Nephron (organoid): ENCODE results near the gene TUBB4B.
A peak's percentile ranks its signal among the peaks of the same experiment; 100 is the strongest.
"Not testable (repeated sequence)": the region's sequence is repeated elsewhere in the genome, so short reads cannot be mapped to it uniquely, and the experiment has no call there.

Experiments used
- H3K27ac Mint-ChIP-seq, 3 experiments: 2 replicates each; pipeline ENCODE4 v1.8.0; 2020; ENCODE audit warnings: mixed read lengths in 3 of 3, mild to moderate bottlenecking in 2 of 3, moderate library complexity in 1 of 3
- H3K27me3 Mint-ChIP-seq: 2 replicates; pipeline ENCODE4 v1.8.0; 2021; ENCODE audit warnings: low read depth, mild to moderate bottlenecking, moderate library complexity, mixed read lengths
- H3K36me3 Mint-ChIP-seq: 2 replicates; pipeline ENCODE4 v1.8.0; 2020; ENCODE audit warnings: low read depth, mixed read lengths
- H3K4me1 Mint-ChIP-seq: 2 replicates; pipeline ENCODE4 v1.8.0; 2020; ENCODE audit warnings: mixed read lengths
- H3K4me3 Mint-ChIP-seq, 3 experiments: 2 replicates each; pipeline ENCODE4 v1.8.0; 2020; ENCODE audit warnings: mild to moderate bottlenecking in 3 of 3, mixed read lengths in 3 of 3, moderate library complexity in 2 of 3
- H3K9me3 Mint-ChIP-seq: 2 replicates; pipeline ENCODE4 v1.8.0; 2020; ENCODE audit warnings: mixed read lengths
- TF ChIP-seq, protein P1 (sequence below), 3 experiments: fragments of 200-600 bp; sonication (generic); IDR thresholded peaks; one replicate each; pipeline ENCODE4 v1.5.0; 2021; ENCODE audit warnings: antibody characterized with exemption in 3 of 3; ENCODE audit not compliant: unreplicated experiment in 3 of 3

The TUBB4B gene

GRCh38 chr9:137256856-137257255 lies 15.8 kb downstream of the TUBB4B start:
- Mint-ChIP-seq H3K9me3 (no peaks in the 10 kb centered on the region), H3K4me3 (peak overlapping the region; percentile 84 to 87 (median 85)), H3K36me3 (peaks cover 13% of the 10 kb centered on the region), H3K27ac (no peak overlapping the region), H3K27me3 (no peaks in the 10 kb centered on the region), H3K4me1 (peaks cover 4% of the 10 kb centered on the region)
- TF ChIP-seq, protein P1, sequence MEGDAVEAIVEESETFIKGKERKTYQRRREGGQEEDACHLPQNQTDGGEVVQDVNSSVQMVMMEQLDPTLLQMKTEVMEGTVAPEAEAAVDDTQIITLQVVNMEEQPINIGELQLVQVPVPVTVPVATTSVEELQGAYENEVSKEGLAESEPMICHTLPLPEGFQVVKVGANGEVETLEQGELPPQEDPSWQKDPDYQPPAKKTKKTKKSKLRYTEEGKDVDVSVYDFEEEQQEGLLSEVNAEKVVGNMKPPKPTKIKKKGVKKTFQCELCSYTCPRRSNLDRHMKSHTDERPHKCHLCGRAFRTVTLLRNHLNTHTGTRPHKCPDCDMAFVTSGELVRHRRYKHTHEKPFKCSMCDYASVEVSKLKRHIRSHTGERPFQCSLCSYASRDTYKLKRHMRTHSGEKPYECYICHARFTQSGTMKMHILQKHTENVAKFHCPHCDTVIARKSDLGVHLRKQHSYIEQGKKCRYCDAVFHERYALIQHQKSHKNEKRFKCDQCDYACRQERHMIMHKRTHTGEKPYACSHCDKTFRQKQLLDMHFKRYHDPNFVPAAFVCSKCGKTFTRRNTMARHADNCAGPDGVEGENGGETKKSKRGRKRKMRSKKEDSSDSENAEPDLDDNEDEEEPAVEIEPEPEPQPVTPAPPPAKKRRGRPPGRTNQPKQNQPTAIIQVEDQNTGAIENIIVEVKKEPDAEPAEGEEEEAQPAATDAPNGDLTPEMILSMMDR (IDR thresholded peaks at IDR 0.05; ENCODE audit: unreplicated experiment in 3 of 3), result no peak

- H3K4me1 Mint-ChIP-seq, H3K27ac Mint-ChIP-seq, H3K27me3 Mint-ChIP-seq, H3K9me3 Mint-ChIP-seq, H3K4me3 Mint-ChIP-seq: not testable (repeated sequence)
- peaks cover 14% of the 10 kb centered on the region for H3K36me3 Mint-ChIP-seq
- TF ChIP-seq, protein P1 (IDR thresholded peaks at IDR 0.05; ENCODE audit: unreplicated experiment in 3 of 3), result peak; percentile 36 to 58 (median 57)
Measured at GRCh38 chr9:137262173-137262908, 21.3 kb downstream of the TUBB4B start.

DNA sequence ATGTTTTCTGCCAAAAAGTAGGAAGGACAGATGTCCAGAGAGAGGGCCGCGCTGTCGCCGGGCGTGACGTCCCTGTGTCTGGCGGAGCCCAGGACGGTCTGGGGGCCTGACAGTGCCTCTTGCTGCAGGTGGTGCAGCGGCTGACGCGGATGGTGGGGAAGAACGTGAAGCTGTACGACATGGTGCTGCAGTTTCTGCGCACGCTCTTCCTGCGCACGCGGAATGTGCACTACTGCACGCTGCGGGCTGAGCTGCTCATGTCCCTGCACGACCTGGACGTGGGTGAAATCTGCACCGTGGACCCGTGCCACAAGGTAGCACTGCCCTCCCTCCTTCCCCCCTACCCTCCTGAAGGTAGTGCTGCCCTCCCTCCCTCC lies 21.8 kb downstream of the TUBB4B start:
- H3K4me3 Mint-ChIP-seq, result no peak overlapping the region
- H3K27ac Mint-ChIP-seq, result no peak overlapping the region
- H3K4me1 Mint-ChIP-seq, result peaks cover 6% of the 10 kb centered on the region
- no peaks in the 10 kb centered on the region for H3K9me3 Mint-ChIP-seq
- H3K36me3 Mint-ChIP-seq, result peaks cover 18% of the 10 kb centered on the region
- no peaks in the 10 kb centered on the region for H3K27me3 Mint-ChIP-seq
- TF ChIP-seq, protein P1 (IDR thresholded peaks at IDR 0.05; ENCODE audit: unreplicated experiment in 3 of 3), result no peak

- H3K4me1 Mint-ChIP-seq, result peaks cover 6% of the 10 kb centered on the region
- no peak overlapping the region for H3K4me3 Mint-ChIP-seq
- H3K9me3 Mint-ChIP-seq, result no peaks in the 10 kb centered on the region
- H3K27ac Mint-ChIP-seq, result no peak overlapping the region
- H3K36me3 Mint-ChIP-seq, result peaks cover 20% of the 10 kb centered on the region
- TF ChIP-seq, protein P1 (IDR thresholded peaks at IDR 0.05; ENCODE audit: unreplicated experiment in 3 of 3), result no peak
- no peaks in the 10 kb centered on the region for H3K27me3 Mint-ChIP-seq
Measured at GRCh38 chr9:137263506-137263905, 22.4 kb downstream of the TUBB4B start.

DNA sequence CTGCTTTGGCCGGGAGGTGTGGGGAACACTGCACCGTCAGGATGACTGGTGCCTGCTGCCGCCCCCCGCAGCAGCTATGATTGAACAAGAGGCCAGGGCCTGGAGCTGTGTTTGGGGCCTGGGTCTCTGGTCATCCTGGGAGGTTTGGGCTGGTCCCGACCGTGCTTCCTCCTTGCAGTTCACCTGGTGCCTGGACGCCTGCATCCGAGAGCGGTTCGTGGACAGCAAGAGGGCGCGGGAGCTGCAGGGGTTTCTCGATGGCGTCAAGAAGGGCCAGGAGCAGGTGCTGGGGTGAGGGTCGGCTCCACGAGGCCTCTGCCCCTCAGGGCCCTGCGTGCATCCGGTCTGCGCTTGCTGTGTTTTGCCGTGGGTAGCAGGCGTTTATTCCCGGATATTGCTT lies 23.0 kb downstream of the TUBB4B start:
- TF ChIP-seq, protein P1 (IDR thresholded peaks at IDR 0.05; ENCODE audit: unreplicated experiment in 3 of 3), result no peak

More for the DNA sequence above, 23.0 kb downstream of the TUBB4B start:
- H3K27ac Mint-ChIP-seq, result no peak overlapping the region
- peaks cover 6% of the 10 kb centered on the region for H3K4me1 Mint-ChIP-seq
- no peaks in the 10 kb centered on the region for H3K27me3 Mint-ChIP-seq
- peaks cover 19% of the 10 kb centered on the region for H3K36me3 Mint-ChIP-seq
- no peaks in the 10 kb centered on the region for H3K9me3 Mint-ChIP-seq
- H3K4me3 Mint-ChIP-seq, result no peak overlapping the region
